Thyroid gland (tissue), 4 donors: Measurements from ENCODE around the gene SYP. TPM values are rescaled to one million over a fixed set of nuclear protein-coding genes. Genes with fewer than 3 reads are reported as not detected.

Experiments used
- DNase-seq, 2 donors: peaks; one replicate each; pipeline ENCODE4 v3.0.0-alpha.2; 2019
- H3K27ac ChIP-seq, 3 donors: fragments of 200-600 bp; sonication (generic); 1 replicate in 2 of 3; 2 replicates in 1 of 3; pipeline ENCODE4 v1.5.1; 2016 to 2019; ENCODE audit warnings: mild to moderate bottlenecking in 1 of 3, moderate library complexity in 1 of 3
- H3K27me3 ChIP-seq: fragments of 200-600 bp; sonication (generic); one replicate; pipeline ENCODE4 v1.5.1; 2019
- H3K36me3 ChIP-seq, 2 donors: fragments of 200-600 bp; sonication (generic); one replicate each; pipeline ENCODE4 v1.5.1; 2016 to 2019
- H3K4me1 ChIP-seq, 2 donors: fragments of 200-600 bp; sonication (generic); one replicate each; pipeline ENCODE4 v1.5.1; 2017 to 2019
- H3K4me3 ChIP-seq, 3 donors: fragments of 200-600 bp; sonication (generic); replicated peaks in 1 of 3; 1 replicate in 2 of 3; 2 replicates in 1 of 3; pipeline ENCODE4 v1.5.1; 2016; ENCODE audit warnings: mild to moderate bottlenecking in 1 of 3
- H3K9me3 ChIP-seq: fragments of 200-600 bp; sonication (generic); one replicate; pipeline ENCODE4 v1.5.1; 2017
- CTCF ChIP-seq, 6 experiments: fragments of 200-600 bp in 3 of 6; fragments of 450-650 bp in 3 of 6; sonication (generic) in 3 of 6; IDR thresholded peaks; one replicate each; pipeline ENCODE4 v1.5.1; 2016 to 2019; ENCODE audit warnings: antibody characterized with exemption in 6 of 6, mild to moderate bottlenecking in 2 of 6, inconsistent platforms in 1 of 6, moderate library complexity in 1 of 6
- POLR2A ChIP-seq, 2 donors: fragments of 450-650 bp; IDR thresholded peaks; one replicate each; pipeline ENCODE4 v1.6.1; 2017; ENCODE audit warnings: antibody characterized with exemption in 2 of 2, mild to moderate bottlenecking in 2 of 2, moderate library complexity in 1 of 2
- WGBS, 2 donors: methylation state at CpG; one replicate each; pipeline ENCODE4 v1.1.5; 2017; 5-methylcytosine and 5-hydroxymethylcytosine counted together
- intact Hi-C: fragments of 100-400 bp; cut with DNase I; formaldehyde crosslinking; loops from one replicate; pipeline ENCODE4 v1.15.1; 2023
- total RNA-seq, 4 donors: library from RNA; depleted of rRNA; stranded (reverse); fragments of >200 nt; gene quantifications; one replicate each; pipeline ENCODE4 v1.2.3, GENCODE V29; 2016

SYP gene
- total RNA-seq, 4 donors from 2014 or later: 1.9 to 4.8 (median 2.7) TPM

- TF ChIP-seq CTCF (IDR thresholded peaks at IDR 0.05) (no peak), POLR2A (IDR thresholded peaks at IDR 0.05) (peak in 1 of 2 donors; percentile 19)
- DNase-seq: peak; percentile 59 to 73
- Histone ChIP-seq H3K4me1 (peaks cover 7 to 12% of the 10 kb centered on the region in 2 donors), H3K4me3 (peak overlapping the region in 1 of 3 donors; percentile 10), H3K27ac (peak overlapping the region; percentile 85 to 90 (median 86)), H3K9me3 (no peaks in the 10 kb centered on the region), H3K27me3 (no peaks in the 10 kb centered on the region), H3K36me3 (no peaks in the 10 kb centered on the region)
- intact Hi-C loops: no loop called here
- WGBS, 2 donors: 5 to 6% methylated on average over 8 to 22 of the region's 35 CpGs
Observed at GRCh38 chrX:49166914-49167739, 32.9 kb downstream of the SYP start.

GRCh38 chrX:49165901-49166881 is 33.8 kb downstream of the SYP start:
- H3K4me1 ChIP-seq: peaks cover 7 to 12% of the 10 kb centered on the region in 2 donors
- H3K9me3 ChIP-seq: no peaks in the 10 kb centered on the region
- peak overlapping the region in 1 of 3 donors; percentile 10 for H3K4me3 ChIP-seq
- H3K27me3 ChIP-seq: no peaks in the 10 kb centered on the region
- TF ChIP-seq POLR2A (IDR thresholded peaks at IDR 0.05) (no peak), CTCF (IDR thresholded peaks at IDR 0.05) (peak in 3 of 6 experiments; percentile 15 to 19 (median 16))
- intact Hi-C loops: no loop called here
- H3K27ac ChIP-seq: peak overlapping the region; percentile 85 to 90 (median 86)
- DNase-seq: peak; percentile 89 to 90
- 24 to 25% methylated on average over 9 to 20 of the region's 61 CpGs for WGBS, 2 donors
- H3K36me3 ChIP-seq: no peaks in the 10 kb centered on the region

GRCh38 chrX:49164589-49165360 is 35.2 kb downstream of the SYP start:
- H3K36me3 ChIP-seq: no peaks in the 10 kb centered on the region
- intact Hi-C loops: no loop called here
- 93% methylated on average over 8 to 9 of the region's 31 CpGs for WGBS, 2 donors

More at GRCh38 chrX:49164589-49165360, 35.2 kb downstream of the SYP start:
- Histone ChIP-seq H3K9me3 (no peaks in the 10 kb centered on the region), H3K4me3 (no peak overlapping the region), H3K4me1 (peaks cover 7 to 12% of the 10 kb centered on the region in 2 donors), H3K27me3 (no peaks in the 10 kb centered on the region), H3K27ac (peak overlapping the region in 1 of 3 donors; percentile 95)
- TF ChIP-seq CTCF (IDR thresholded peaks at IDR 0.05) (no peak), POLR2A (IDR thresholded peaks at IDR 0.05) (no peak)
- DNase-seq: no peak
